Measurements from ENCODE around the gene C12orf75.
"Not testable (repeated sequence)": the region's sequence is repeated elsewhere in the genome, so short reads cannot be mapped to it uniquely, and the experiment has no call there.

Gene C12orf75

DNA sequence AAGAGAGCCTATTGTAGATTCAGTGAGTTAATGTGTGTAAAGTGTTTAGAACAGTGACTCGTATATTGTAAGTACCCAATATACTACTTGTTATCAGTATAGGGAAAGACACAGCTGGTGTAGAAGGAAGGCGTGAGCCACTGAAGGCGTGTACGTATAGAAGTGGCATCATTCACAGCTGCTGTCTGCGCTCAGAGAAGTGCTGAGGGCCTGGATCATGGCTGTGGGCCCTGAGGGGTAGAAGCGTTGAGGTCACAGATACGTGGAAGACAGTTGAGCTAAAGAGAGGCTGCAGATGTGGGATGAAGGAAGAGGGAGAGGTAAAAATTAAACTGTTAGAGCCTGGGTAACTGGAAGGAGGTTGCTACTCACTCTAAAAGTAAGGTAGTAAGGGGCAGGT lies 5.9 kb downstream of the C12orf75 start:
- no peak for DNase-seq (ENCODE audit: low read depth)

DNA sequence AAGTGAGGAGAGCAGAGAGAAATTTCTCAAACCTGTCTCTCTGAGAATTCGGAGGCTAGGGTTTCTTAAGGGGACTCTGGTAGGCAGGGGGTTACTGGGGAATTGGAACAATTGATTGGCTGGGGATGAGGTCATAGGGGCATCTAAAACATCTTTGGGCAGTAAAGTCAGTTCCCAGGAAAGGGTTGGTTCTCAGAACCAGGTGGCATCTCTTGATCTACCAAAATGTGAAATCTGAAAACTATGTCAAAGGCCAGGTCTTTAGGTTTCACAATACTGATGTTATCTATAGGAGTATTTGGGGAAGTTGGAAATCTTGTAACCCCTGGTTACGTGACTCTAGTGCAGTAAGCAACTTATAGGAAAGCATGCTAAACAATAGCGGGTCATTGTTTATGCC lies 6.9 kb downstream of the C12orf75 start:
- DNase-seq (ENCODE audit: low read depth), result no peak

DNA sequence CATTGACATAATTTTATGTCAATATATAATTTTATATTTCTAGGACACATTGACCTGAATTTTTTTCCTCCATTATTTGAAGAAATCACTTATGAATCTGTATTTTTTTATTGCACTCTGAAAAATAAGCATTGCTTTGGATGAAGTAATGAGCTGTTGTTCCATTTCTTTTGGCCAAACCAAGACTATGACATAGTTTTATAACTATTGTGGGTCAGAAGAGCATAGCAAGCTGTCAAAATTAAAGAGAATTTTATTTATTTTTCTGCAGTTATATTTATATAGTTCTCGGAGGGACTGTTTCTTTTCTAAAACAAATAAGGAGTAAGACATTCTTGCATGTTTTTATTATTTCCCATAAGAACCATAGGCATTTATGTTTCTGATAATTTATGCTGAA lies 8.5 kb downstream of the C12orf75 start:
- no peak for DNase-seq (ENCODE audit: low read depth)

DNA sequence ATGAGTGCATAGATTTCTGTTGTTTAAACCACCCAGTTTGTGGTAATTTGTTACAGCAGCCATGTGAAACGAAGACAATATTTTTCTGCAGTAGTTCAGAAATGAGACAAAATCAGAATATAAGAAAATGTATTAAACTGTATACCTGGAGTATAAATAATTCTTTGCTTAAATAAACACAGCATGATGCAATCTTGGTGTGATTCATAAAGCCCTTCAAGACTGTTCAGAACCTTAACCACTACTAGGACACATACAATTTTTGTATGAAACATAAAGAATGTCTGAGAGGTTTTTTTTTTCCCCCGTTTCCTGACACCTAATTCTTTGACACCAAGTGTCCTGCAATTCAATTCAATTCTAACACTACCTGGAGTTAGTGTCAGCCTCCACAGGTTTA lies 10.5 kb downstream of the C12orf75 start:
- no peak for DNase-seq (ENCODE audit: low read depth)

DNA sequence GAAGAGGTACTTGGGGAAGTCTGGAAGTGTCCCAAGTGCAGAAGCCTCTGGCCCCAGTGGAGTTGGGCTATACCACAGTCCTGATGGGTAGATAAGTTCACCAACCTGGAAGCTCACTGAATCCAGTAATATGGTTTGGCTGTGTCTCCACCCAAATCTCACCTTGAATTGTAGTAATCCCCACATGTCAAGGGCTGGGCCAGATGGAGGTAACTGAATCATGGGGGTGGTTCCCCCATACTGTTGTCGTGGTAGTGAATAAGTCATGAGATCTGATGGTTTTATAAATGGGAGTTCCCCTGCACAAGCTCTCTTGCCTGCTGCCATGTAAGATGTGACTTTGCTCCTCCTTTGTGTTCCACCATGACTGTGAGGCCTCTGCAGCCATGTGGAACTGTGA lies 11.1 kb downstream of the C12orf75 start:
- DNase-seq (ENCODE audit: low read depth), result not testable (repeated sequence)

DNA sequence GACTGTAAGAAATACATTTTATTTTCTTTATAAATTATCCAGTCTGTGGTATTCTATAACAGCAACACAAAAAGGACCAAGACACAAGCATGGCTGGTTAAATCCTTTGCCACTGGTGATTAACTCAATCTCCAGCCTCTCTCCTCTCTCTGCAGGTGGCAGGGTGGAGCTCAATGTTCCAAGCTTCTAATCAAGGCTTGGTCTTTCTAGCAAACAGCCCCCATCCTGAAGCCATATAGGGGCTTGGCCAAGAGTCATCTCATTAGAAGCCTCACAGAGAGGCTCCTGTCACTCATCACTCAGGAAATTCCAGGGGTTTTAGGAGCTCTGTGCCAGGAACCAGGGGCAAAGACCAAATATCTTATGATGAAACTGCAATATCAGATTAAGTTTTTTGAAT lies 12.0 kb downstream of the C12orf75 start:
- DNase-seq (ENCODE audit: low read depth), result no peak

DNA sequence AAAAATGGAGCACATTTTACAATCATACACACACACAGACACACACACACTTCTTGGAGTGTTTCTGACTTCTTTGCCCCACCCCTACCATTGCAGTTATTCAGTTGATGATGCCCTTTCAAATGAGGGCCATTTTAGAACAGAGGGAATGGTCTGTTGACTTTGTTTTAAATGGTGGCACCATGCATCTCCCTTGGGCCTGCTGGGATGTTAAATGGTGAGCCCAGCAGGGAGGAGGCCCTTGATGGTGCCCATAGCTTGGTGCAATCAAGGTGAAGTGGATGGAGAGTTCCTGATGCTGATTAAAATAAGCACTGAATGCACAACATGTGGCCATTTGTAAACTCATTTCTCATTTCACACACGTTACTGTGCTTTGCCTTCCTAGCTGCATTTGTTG lies 13.3 kb downstream of the C12orf75 start:
- no peak for DNase-seq (ENCODE audit: low read depth)

DNA sequence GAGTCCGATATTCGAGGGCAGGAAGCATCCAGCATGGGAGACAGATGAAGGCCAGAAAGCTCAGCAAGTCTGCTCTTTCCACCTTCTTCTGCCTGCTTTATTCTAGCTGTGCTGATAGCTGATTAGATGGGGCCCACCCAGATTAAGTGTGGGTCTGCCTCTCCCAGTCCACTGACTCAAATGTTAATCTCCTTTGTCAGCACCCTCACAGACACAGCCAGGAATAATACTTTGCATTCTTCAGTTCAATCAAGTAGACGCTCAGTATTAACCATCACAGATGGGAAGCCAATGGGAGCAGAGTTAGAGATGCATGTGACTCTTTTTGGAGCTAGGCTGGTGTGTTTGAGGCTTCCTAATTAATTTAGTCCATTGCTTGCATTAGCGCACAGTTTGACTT lies 17.0 kb downstream of the C12orf75 start:
- DNase-seq (ENCODE audit: low read depth), result no peak

DNA sequence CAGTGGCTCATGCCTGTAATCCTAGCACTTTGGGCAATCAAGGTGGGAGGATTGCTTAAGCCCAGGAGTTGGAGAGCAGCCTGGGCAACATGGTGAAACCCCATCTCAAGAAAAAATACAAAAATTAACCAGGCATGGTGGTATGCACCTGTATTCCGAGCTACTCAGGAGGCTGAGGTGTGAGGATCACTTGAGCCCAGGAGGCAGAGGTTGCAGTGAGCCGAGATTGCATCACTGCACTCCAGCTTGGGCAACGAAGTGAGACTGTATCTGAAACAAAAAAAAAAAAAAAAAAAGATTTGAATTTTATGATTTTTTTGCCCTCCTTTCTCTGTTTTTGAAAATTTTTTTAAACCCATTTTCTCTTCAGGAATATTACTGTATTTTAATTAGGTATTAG lies 17.7 kb downstream of the C12orf75 start:
- no peak for DNase-seq (ENCODE audit: low read depth)

DNA sequence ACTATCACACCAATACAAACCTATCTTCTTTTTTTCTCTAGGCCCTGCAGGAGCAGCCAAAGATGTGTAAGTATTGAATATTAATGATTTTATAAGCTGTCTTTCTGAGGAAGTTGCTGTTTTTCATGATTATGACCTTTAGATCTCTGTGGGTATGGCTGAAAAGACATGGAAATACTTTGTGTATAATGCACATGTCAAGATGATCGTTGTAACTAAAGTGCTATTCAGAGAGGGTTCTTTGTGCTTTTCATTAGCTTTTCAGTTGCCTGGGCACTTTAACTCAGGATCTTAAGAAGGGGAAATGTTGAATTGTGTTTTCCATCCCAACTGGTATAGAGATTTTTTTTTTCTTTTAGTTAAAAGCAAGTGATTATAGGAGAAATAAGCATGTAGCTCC lies 18.1 kb downstream of the C12orf75 start:
- no peak for DNase-seq (ENCODE audit: low read depth)

DNA sequence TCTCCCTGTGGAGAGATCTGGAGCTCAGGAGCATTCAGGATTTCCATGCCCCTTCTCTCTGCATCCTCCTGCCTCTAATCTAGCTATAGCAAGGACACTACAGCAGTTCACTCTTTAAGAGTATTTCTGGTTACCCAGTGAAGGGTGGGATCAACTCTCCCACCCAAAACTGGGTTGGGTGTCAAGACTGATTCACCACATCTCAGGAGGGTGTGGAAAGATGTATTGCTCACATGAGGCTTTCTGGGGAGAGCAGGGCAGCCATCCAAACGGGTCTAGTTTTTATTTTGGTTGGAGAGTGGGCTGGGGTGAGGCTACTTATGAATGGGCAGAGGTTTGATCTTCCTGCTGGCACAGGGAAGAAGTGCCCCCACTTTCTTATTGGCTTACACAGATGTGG lies 18.6 kb downstream of the C12orf75 start:
- DNase-seq (ENCODE audit: low read depth), result no peak

DNA sequence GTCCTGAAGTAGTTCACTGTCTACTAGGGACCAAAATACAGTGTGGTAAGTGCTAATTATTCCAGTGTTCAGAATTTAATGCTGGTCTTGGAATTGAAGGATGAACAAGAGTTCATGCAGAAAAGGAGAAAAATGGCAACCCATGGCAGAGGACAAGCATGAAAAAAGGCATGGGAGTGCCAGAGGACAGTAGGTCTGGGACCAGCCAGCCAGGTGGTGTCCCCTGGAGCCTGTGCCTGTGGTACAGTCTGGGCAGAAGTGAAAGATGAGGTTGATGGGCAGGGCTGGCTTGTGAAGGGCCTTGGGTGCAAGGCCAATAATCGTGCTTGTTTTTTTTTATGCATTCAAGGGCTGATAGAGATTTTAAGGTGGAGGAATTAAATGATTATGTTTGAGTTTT lies 21.0 kb downstream of the C12orf75 start:
- DNase-seq (ENCODE audit: low read depth), result no peak

DNA sequence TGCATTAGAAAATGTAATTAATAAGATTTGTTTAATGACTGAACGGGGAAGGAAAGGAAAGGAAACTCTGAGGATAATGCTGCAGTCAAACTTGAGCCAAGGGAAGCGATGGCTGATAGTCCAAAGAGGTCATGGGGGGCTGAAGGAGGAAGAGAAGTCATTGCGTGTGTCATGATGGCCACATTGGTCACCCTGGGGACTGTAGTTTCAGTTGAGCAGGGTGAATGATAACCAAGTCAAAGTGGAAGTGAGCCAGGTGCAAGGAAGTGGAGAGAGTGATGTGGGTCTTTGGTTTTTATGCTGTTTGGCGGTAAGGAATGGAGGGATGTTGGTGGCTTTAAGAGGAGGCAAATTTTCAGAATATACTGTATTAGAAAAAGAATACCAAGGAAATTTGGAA lies 21.6 kb downstream of the C12orf75 start:
- DNase-seq (ENCODE audit: low read depth), result no peak

DNA sequence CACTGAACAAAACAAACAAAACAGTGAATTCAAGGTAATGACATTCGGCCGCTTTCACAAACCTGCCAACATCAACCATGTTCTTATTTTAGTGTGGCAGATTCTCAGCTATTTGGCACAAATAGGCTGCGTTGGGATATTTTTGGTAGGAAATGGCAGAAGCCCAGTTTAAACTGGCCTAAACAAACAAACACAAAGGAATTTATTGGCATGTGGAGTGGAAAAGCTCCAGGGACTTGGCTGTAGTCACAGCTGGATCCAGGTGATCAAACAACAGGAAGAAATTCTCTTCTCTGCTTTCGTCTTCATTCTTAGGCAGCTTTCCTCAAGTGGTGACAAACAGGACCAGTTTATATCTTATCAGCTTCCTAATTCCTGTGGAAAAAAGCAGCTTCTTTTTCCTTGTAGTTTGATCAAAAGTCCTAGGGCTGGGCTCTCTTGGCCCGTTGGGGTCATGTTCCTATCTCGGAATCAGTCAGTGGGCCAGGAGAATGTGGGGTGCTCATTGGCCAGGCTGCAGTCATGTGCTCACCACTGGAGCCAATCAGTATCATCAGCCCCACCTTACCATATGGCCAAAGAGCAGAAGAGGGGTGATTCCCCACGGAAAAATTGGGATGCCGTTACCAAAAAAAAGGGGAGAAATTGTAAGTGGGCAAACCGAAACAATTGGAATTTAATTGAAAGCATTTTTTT lies 22.6 kb downstream of the C12orf75 start:
- no peak for DNase-seq (ENCODE audit: low read depth)

DNA sequence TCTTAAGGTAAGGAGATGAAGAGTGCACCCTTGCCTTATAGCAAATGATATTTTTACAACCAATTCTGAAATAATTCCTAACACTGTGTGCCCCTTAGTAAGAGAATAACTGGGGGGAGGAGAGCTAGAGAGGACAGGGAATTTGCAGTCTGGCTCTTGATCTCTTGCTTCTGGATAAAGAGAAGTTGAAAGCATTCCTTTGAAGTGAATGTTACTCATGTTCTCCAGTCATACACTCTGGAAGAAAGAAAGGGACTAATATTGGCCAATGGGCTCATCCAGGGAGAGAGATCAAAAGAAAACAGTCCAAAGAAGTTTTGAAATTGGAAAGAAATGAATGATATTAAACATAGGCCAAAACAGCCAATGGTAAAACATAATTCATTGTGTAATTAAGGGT lies 25.3 kb downstream of the C12orf75 start:
- no peak for DNase-seq (ENCODE audit: low read depth)

DNA sequence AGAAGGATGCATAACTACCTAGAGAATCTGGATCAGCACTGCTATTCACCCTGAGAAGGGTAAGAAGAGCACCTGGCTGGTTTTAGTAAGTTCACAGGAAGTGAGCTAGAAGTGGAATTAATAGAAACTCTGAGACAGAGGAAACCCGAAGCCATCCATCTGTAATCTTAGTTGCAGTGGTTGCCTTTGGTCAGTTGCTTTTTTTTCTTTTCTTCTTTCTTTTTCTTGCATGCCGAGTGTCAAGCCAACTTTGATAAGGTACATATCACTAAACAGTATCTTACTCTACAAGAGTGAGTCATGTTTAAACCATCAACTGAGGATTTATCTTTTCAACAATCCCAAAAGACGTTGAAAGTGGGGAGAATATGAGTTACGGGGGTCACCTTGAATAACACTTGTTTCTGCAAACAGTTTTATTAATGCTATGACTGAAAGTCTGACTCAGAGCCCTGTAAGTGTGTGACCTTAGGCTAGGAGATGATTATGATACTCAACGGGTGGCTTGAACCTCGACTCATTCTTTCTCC lies 26.7 kb downstream of the C12orf75 start:
- no peak for DNase-seq (ENCODE audit: low read depth)

DNA sequence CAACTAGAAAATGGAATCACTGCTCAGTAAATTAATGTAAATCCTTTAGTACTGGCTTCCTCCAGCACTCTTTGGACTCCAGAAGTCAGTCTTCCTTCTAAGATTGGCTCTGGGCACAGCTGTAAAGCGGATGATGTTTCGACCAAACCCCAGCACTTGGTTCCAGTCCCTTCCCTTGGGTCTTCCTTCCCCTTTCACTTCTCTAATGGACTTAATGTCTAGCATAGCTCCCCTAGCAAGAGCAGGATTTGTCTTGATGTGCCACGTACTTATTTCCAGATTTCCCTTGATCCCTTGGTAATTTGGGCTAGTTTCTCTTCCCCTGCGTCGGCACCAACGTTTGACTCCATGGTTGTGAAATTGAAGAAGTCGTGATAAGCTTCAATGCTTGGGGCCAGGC lies 28.3 kb downstream of the C12orf75 start:
- no peak for DNase-seq (ENCODE audit: low read depth)

DNA sequence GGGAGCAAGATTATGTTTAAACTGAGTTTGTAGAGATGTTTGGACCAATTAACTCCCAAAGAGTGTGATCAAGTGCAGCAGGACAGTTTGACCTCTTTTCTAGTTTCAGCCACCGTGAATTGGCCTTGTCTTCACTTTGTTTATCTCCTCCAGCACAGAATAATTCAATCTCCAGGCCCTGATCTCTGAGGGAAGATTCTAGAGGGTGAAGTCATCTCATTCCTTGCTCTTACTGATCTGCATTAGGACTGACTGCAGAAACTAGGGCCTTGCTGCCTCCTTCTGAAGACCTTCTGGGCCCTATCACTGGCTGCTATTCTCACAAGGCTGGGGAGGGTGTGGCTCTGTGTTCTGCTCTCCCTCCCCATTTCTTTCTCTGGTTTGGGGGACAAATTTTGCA lies 29.4 kb downstream of the C12orf75 start:
- no peak for DNase-seq (ENCODE audit: low read depth)

DNA sequence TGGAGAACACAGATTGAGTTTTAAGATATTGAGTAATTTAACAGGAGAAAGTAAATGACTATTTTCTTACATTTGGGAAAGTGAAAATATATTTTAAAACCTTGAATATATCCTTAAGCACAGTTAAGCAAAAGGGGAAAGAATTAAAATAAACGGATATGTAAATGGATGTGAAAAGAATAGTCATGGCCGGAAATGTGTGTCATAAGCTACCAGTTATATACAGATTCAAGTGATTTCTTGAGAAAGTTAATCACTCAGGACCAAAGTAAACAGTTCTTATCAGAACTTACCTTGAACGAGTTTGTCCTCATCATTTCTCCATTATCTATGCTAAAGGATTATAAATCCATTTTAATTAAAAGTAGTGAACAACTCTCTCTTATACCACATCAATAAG lies 33.4 kb downstream of the C12orf75 start:
- no peak for DNase-seq (ENCODE audit: low read depth)

DNA sequence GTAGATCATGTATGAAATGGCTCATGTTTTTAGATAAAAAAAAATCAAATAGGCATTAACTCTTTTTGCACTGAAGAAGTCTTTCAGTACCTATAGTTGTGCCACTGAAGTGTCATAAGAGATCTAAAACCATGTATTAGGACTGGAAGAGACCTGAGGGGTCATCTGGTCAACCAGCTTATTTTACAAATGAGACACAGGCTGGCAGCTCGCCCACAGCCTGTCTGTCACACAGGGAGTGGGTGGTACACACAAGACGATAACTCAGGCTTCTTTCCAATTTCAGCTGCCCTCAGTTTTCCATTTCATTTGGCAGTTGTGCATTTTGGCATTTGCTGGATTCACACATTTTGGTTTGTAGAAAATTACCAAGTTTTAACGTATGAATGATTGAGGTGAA lies 34.7 kb downstream of the C12orf75 start:
- DNase-seq (ENCODE audit: low read depth), result no peak

DNA sequence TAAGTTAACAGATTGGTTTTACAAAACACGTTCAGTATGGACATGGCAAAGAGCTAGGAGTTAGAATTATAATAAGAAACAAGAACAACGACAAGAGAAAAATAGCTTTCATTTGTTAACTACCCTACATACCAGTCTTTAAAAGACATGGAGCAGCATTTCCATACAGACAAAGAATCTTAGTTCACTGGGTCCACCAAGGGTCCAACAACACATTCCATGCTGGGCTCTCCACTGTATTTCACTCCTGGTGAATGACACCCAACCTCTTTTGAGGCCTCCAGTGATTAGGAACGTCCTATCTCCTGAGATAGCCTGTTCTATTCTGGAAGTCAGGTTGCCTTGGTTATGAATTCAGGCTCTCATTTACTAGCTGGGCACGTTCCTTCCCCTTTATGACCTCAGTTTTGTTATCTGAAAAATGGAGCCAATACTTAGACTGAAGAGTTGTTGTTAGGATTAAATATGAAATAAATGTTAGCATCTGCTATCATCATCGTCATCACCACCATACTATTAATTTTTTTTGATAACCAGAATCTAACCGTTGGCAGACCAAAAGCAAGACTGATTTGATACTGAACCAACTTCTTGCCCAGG lies 37.7 kb downstream of the C12orf75 start:
- no peak for DNase-seq (ENCODE audit: low read depth)

DNA sequence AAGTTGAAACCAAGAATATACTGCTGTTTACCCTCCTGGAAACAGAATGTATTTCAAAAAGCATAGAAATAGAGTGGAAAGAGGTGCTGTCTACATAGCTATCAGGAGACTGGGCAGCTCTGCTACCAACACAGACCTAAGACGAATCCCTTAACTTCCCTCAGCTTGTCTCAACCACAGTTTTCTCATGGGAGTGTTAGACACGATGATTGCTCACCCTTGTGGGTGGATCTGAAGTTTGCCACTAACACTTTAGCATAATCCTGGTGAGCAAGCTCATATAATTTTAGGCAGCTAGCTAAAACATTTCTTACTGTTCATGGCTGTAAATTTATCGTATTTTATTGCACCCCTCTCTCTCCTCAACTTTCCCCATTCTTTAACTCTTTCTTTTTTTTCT lies 38.5 kb downstream of the C12orf75 start:
- no peak for DNase-seq (ENCODE audit: low read depth)

DNA sequence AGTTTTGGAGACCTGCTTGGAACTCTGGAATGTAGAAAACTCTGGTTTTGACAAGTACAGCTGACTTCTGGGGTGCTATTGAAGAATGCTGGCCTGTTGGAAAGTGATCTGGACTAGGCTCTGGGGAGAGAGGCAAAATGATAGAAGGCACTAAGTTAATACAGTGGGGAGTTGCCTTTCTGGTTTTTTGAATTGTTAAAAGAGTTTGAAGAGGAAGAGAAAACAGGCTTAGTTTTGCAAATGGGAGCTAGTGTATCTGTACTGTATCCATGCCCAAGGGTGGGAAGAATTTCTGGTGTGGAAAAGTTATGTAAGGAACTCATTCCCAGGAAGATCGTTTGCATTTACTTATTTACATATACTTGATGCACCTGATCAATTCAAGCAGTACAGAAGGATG lies 43.8 kb downstream of the C12orf75 start:
- no peak for DNase-seq (ENCODE audit: low read depth)

DNA sequence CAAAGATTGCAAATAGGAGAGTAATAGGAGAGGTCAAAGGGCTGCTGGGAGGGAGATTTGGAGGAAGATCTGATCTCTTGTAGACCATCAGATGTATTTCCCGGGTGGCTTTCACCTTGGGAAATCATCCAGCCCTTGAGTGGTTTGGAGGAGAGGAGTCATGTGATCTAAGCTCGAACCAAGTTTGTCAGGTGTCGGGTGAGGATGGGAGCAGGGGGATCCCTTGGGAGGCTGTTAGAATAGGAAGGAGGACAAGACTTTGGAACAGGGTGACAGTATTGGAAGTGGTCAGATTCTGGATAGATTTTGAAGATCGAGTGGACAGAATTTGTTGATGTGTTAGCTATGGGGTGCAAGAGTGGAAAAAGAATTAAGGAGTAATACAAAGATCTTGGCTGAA lies 46.6 kb downstream of the C12orf75 start:
- DNase-seq (ENCODE audit: low read depth), result no peak

All from stimulated activated CD8-positive, alpha-beta memory T cell treated with anti-CD3 and anti-CD28 coated beads, Interleukin-15, amount 100 ng/mL, for 1 hour (primary cell).